Embryonic facial prominence (tissue), 1 donor: Measurements from ENCODE around the gene RAMP1.

ENCODE experiments used
- DNase-seq: peaks from one replicate; pipeline ENCODE4 v3.0.0-alpha.2; 2016; ENCODE audit errors: extremely low spot score

Gene RAMP1

GRCh38 chr2:237895544-237896506 lies 36.4 kb downstream of the RAMP1 start:
- DNase-seq = no peak

GRCh38 chr2:237896507-237896892 lies 37.1 kb downstream of the RAMP1 start:
- no peak for DNase-seq

GRCh38 chr2:237896956-237897355 lies 37.5 kb downstream of the RAMP1 start:
- DNase-seq = no peak

- DNase-seq = no peak
Measured at GRCh38 chr2:237898057-237898414, 38.6 kb downstream of the RAMP1 start.

- DNase-seq = no peak
Measured at GRCh38 chr2:237900891-237901831, 41.7 kb downstream of the RAMP1 start.

- no peak for DNase-seq
Measured at GRCh38 chr2:237901932-237902850, 42.8 kb downstream of the RAMP1 start.

GRCh38 chr2:237904831-237905599 lies 45.6 kb downstream of the RAMP1 start:
- no peak for DNase-seq

- no peak for DNase-seq
Measured at GRCh38 chr2:237907144-237907543, 47.7 kb downstream of the RAMP1 start.

GRCh38 chr2:237909075-237909695 lies 49.8 kb downstream of the RAMP1 start:
- DNase-seq = no peak

- no peak for DNase-seq
Measured at GRCh38 chr2:237909801-237910475, 50.5 kb downstream of the RAMP1 start.

- no peak for DNase-seq
Measured at GRCh38 chr2:237910576-237911362, 51.3 kb downstream of the RAMP1 start.

- no peak for DNase-seq
Measured at GRCh38 chr2:237911363-237912017, 52.1 kb downstream of the RAMP1 start.

- DNase-seq = no peak
Measured at GRCh38 chr2:237912271-237913192, 53.1 kb downstream of the RAMP1 start.

- no peak for DNase-seq
Measured at GRCh38 chr2:237913193-237913917, 53.9 kb downstream of the RAMP1 start.

- DNase-seq = no peak
Measured at GRCh38 chr2:237915576-237915975, 56.2 kb downstream of the RAMP1 start.

- no peak for DNase-seq
Measured at GRCh38 chr2:237916296-237916695, 56.9 kb downstream of the RAMP1 start.
